HepG2 (cell line): ENCODE data around the gene ATOH8. TPM values are rescaled to one million over a fixed set of nuclear protein-coding genes. Genes with fewer than 3 reads are reported as not detected.

Source experiments
- ARID5B ChIP-seq: IDR thresholded peaks from 2 replicates; pipeline ENCODE4 v1.4.0; 2020; ENCODE audit warnings: mild to moderate bottlenecking, missing genetic modification reagents
- ATF7-NPFF ChIP-seq: sonication (generic); formaldehyde crosslinking; IDR thresholded peaks from 2 replicates; pipeline ENCODE4 v1.8.1; 2023; ENCODE audit warnings: mild to moderate bottlenecking, low read depth, missing genetic modification reagents, moderate library complexity
- BATF2 ChIP-seq: sonication (generic); formaldehyde crosslinking; IDR thresholded peaks from 2 replicates; pipeline ENCODE4 v1.8.0; 2022; ENCODE audit warnings: mild to moderate bottlenecking, missing genetic modification reagents, moderate library complexity
- BCL6 ChIP-seq: IDR thresholded peaks from 2 replicates; pipeline ENCODE4 v1.6.1; 2016; ENCODE audit warnings: missing genetic modification reagents, missing compliant biosample characterization
- EED ChIP-seq: sonication (generic); formaldehyde crosslinking; IDR thresholded peaks from 2 replicates; pipeline ENCODE4 v1.5.0; 2020; ENCODE audit warnings: mild to moderate bottlenecking, missing genetic modification reagents
- ERF ChIP-seq: IDR thresholded peaks from 2 replicates; pipeline ENCODE4 v1.6.1; 2018; ENCODE audit warnings: missing biosample characterization, missing genetic modification reagents
- HDAC6 ChIP-seq: fragments of 200-600 bp; sonication (generic); IDR thresholded peaks from 2 replicates; pipeline ENCODE4 v1.7.0; 2017; ENCODE audit warnings: mild to moderate bottlenecking, antibody characterized with exemption, low read length, low read depth
- HNRNPLL ChIP-seq: fragments of 200-400 bp; formaldehyde crosslinking; IDR thresholded peaks from 2 replicates; pipeline ENCODE4 v1.6.1; 2017; ENCODE audit warnings: mild to moderate bottlenecking, low read depth, low read length; ENCODE audit not compliant: poor library complexity, severe bottlenecking
- HOXD1 ChIP-seq: sonication (generic); formaldehyde crosslinking; IDR thresholded peaks from 2 replicates; pipeline ENCODE4 v1.5.0; 2020; ENCODE audit warnings: missing genetic modification reagents
- MTA1 ChIP-seq: sonication (generic); formaldehyde crosslinking; IDR thresholded peaks from 2 replicates; pipeline ENCODE4 v1.4.0; 2020; ENCODE audit warnings: missing genetic modification reagents, mild to moderate bottlenecking, borderline replicate concordance
- MTF2 ChIP-seq: sonication (generic); formaldehyde crosslinking; IDR thresholded peaks from 2 replicates; pipeline ENCODE4 v1.5.0; 2020; ENCODE audit warnings: missing genetic modification reagents, borderline replicate concordance
- NFIB ChIP-seq: sonication (generic); formaldehyde crosslinking; IDR thresholded peaks from 2 replicates; pipeline ENCODE4 v1.9.0; 2021; ENCODE audit warnings: missing genetic modification reagents, mild to moderate bottlenecking, borderline replicate concordance
- NR3C1 ChIP-seq: sonication (generic); formaldehyde crosslinking; IDR thresholded peaks from 2 replicates; pipeline ENCODE4 v1.4.0; 2020; ENCODE audit warnings: missing genetic modification reagents
- RFX1 ChIP-seq: fragments of 450-650 bp; IDR thresholded peaks from 2 replicates; pipeline ENCODE4 v1.6.1; 2017
- SALL1 ChIP-seq: sonication (generic); formaldehyde crosslinking; IDR thresholded peaks from 2 replicates; pipeline ENCODE4 v1.8.0; 2022; ENCODE audit warnings: mild to moderate bottlenecking, missing genetic modification reagents
- ZKSCAN5 ChIP-seq: sonication (generic); formaldehyde crosslinking; IDR thresholded peaks from 2 replicates; pipeline ENCODE4 v1.5.1; 2020; ENCODE audit warnings: mild to moderate bottlenecking, missing genetic modification reagents
- ZNF253 ChIP-seq: sonication (generic); formaldehyde crosslinking; IDR thresholded peaks from 2 replicates; pipeline ENCODE4 v1.8.0; 2022; ENCODE audit warnings: mild to moderate bottlenecking, missing genetic modification reagents, borderline replicate concordance
- ZNF615 ChIP-seq: sonication (generic); formaldehyde crosslinking; IDR thresholded peaks from 2 replicates; pipeline ENCODE4 v1.5.0; 2020; ENCODE audit warnings: mild to moderate bottlenecking, missing genetic modification reagents, borderline replicate concordance
- ZNF792 ChIP-seq: IDR thresholded peaks from 2 replicates; pipeline ENCODE4 v1.6.1; 2016
- polyA plus RNA-seq, 8 experiments: library from polyadenylated mRNA; depleted of rRNA in 3 of 8; stranded (reverse) in 7 of 8; unstranded in 1 of 8; fragments of >200 nt; fragmentation: Illumina TruSeq in 4 of 8; extraction: Trizol in 4 of 8; gene quantifications; 2 replicates each; pipeline versions ENCODE4 v1.2.1 to v1.2.3, GENCODE V29; 2011 to 2016; ENCODE audit warnings: low read depth in 4 of 8, missing spikeins in 1 of 8, mixed read lengths in 1 of 8; ENCODE audit not compliant: insufficient read depth in 1 of 8
- total RNA-seq, 5 experiments: library from RNA; depleted of rRNA; stranded (reverse); fragments of >200 nt; fragmentation: Illumina TruSeq; extraction: Trizol; gene quantifications; 2 replicates each; pipeline ENCODE4 v1.2.3, GENCODE V29; 2016; ENCODE audit warnings: low read depth in 1 of 5
- TF ChIP-seq, protein P1 (sequence below): sonication (generic); formaldehyde crosslinking; IDR thresholded peaks from 2 replicates; pipeline ENCODE4 v1.4.0; 2020; ENCODE audit warnings: missing genetic modification reagents

ATOH8 gene
- total and polyA plus RNA-seq, 2 of the 13 experiments (the other 11 are each of a cell fraction or from before 2014, with no cell fraction given): 0.13 to 0.61 TPM

- no peak for TF ChIP-seq NR3C1
- peak; percentile 47; the same call in 1 of the 2 replicates for TF ChIP-seq HDAC6
- no peak for TF ChIP-seq HOXD1
- 0 out of 2 replicates have a peak, but pooled peaks have one; percentile 12 for TF ChIP-seq ERF (CRISPR knock-in tag)
- peak; percentile 19; the same call in 1 of the 2 replicates for TF ChIP-seq RFX1
- TF ChIP-seq SALL1: peak; percentile 3; the same call in 1 of the 2 replicates
- no peak for TF ChIP-seq ZKSCAN5 (CRISPR knock-in tag)
- 0 out of 2 replicates have a peak, but pooled peaks have one; percentile 51 for TF ChIP-seq ZNF253
- TF ChIP-seq ARID5B (CRISPR knock-in tag): no peak
- TF ChIP-seq HNRNPLL: peak; percentile 46
- peak; percentile 78 for TF ChIP-seq BCL6 (CRISPR knock-in tag)
- TF ChIP-seq MTF2: peak; percentile 66
- TF ChIP-seq MTA1 (CRISPR knock-in tag): peak; percentile 74; the same call in 1 of the 2 replicates
- peak; percentile 36; the same call in 1 of the 2 replicates for TF ChIP-seq EED (CRISPR knock-in tag)
- 0 out of 2 replicates have a peak, but pooled peaks have one; percentile 19 for TF ChIP-seq ATF7-NPFF (CRISPR knock-in tag)
- no peak for TF ChIP-seq BATF2 (CRISPR knock-in tag)
- TF ChIP-seq ZNF615 (CRISPR knock-in tag): no peak
- TF ChIP-seq NFIB (CRISPR knock-in tag): no peak
- TF ChIP-seq, protein P1, sequence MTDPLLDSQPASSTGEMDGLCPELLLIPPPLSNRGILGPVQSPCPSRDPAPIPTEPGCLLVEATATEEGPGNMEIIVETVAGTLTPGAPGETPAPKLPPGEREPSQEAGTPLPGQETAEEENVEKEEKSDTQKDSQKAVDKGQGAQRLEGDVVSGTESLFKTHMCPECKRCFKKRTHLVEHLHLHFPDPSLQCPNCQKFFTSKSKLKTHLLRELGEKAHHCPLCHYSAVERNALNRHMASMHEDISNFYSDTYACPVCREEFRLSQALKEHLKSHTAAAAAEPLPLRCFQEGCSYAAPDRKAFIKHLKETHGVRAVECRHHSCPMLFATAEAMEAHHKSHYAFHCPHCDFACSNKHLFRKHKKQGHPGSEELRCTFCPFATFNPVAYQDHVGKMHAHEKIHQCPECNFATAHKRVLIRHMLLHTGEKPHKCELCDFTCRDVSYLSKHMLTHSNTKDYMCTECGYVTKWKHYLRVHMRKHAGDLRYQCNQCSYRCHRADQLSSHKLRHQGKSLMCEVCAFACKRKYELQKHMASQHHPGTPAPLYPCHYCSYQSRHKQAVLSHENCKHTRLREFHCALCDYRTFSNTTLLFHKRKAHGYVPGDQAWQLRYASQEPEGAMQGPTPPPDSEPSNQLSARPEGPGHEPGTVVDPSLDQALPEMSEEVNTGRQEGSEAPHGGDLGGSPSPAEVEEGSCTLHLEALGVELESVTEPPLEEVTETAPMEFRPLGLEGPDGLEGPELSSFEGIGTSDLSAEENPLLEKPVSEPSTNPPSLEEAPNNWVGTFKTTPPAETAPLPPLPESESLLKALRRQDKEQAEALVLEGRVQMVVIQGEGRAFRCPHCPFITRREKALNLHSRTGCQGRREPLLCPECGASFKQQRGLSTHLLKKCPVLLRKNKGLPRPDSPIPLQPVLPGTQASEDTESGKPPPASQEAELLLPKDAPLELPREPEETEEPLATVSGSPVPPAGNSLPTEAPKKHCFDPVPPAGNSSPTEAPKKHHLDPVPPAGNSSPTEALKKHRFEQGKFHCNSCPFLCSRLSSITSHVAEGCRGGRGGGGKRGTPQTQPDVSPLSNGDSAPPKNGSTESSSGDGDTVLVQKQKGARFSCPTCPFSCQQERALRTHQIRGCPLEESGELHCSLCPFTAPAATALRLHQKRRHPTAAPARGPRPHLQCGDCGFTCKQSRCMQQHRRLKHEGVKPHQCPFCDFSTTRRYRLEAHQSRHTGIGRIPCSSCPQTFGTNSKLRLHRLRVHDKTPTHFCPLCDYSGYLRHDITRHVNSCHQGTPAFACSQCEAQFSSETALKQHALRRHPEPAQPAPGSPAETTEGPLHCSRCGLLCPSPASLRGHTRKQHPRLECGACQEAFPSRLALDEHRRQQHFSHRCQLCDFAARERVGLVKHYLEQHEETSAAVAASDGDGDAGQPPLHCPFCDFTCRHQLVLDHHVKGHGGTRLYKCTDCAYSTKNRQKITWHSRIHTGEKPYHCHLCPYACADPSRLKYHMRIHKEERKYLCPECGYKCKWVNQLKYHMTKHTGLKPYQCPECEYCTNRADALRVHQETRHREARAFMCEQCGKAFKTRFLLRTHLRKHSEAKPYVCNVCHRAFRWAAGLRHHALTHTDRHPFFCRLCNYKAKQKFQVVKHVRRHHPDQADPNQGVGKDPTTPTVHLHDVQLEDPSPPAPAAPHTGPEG: 0 out of 2 replicates have a peak, but pooled peaks have one; percentile 27
- TF ChIP-seq ZNF792 (CRISPR knock-in tag): no peak
These were observed 713 bp downstream of the ATOH8 start (continued) for GRCh38 chr2:85754313-85755095.
